ENCODE results near the gene MAPK7.

The MAPK7 gene

DNA sequence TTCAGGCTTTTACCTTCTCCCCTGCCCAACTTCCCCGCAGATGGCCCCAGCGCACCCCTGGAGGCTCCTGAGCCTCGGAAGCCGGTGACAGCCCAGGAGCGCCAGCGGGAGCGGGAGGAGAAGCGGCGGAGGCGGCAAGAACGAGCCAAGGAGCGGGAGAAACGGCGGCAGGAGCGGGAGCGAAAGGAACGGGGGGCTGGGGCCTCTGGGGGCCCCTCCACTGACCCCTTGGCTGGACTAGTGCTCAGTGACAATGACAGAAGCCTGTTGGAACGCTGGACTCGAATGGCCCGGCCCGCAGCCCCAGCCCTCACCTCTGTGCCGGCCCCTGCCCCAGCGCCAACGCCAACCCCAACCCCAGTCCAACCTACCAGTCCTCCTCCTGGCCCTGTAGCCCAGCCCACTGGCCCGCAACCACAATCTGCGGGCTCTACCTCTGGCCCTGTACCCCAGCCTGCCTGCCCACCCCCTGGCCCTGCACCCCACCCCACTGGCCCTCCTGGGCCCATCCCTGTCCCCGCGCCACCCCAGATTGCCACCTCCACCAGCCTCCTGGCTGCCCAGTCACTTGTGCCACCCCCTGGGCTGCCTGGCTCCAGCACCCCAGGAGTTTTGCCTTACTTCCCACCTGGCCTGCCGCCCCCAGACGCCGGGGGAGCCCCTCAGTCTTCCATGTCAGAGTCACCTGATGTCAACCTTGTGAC is 3.6 kb downstream of the MAPK7 start:
- peaks cover 50% of the 10 kb centered on the region for H3K36me3 Mint-ChIP-seq (ENCODE audit: low read depth)
- no peaks in the 10 kb centered on the region for H3K9me3 Mint-ChIP-seq
- H3K27me3 Mint-ChIP-seq (ENCODE audit: low read depth): no peaks in the 10 kb centered on the region
- TF ChIP-seq, protein P1, sequence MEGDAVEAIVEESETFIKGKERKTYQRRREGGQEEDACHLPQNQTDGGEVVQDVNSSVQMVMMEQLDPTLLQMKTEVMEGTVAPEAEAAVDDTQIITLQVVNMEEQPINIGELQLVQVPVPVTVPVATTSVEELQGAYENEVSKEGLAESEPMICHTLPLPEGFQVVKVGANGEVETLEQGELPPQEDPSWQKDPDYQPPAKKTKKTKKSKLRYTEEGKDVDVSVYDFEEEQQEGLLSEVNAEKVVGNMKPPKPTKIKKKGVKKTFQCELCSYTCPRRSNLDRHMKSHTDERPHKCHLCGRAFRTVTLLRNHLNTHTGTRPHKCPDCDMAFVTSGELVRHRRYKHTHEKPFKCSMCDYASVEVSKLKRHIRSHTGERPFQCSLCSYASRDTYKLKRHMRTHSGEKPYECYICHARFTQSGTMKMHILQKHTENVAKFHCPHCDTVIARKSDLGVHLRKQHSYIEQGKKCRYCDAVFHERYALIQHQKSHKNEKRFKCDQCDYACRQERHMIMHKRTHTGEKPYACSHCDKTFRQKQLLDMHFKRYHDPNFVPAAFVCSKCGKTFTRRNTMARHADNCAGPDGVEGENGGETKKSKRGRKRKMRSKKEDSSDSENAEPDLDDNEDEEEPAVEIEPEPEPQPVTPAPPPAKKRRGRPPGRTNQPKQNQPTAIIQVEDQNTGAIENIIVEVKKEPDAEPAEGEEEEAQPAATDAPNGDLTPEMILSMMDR (IDR thresholded peaks at IDR 0.05; ENCODE audit: unreplicated experiment in 3 of 3): no peak
- H3K4me3 Mint-ChIP-seq: peak overlapping the region; percentile 17 to 73 (median 60)
- H3K4me1 Mint-ChIP-seq: peaks cover 56% of the 10 kb centered on the region
- H3K27ac Mint-ChIP-seq: peak overlapping the region in 2 of 3 experiments; percentile 47 to 68

DNA sequence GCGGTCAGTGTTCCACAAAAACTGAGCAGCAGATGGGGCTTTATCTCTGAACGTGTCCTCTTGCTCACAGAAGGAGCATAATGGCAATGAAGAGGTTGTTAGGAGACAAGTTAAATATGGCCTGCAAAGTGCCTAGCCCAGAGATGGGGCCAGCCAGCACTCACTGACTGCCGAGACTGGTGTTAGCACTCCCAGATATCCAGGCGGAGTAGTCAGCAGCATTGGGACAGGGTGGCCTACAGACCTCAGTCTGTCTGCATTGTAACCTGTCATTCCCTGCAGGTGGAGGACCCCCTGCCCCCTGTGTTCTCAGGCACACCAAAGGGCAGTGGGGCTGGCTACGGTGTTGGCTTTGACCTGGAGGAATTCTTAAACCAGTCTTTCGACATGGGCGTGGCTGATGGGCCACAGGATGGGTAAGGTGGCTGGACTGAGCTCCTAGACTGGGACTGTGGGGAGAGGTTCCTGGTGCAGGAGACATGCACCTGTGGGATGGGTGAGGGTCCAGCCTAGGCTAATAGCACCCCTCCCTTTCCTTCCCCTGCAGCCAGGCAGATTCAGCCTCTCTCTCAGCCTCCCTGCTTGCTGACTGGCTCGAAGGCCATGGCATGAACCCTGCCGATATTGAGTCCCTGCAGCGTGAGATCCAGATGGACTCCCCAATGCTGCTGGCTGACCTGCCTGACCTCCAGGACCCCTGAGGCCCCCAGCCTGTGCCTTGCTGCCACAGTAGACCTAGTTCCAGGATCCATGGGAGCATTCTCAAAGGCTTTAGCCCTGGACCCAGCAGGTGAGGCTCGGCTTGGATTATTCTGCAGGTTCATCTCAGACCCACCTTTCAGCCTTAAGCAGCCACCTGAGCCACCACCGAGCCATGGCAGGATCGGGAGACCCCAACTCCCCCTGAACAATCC is 4.5 kb downstream of the MAPK7 start:
- H3K27ac Mint-ChIP-seq: peak overlapping the region in 2 of 3 experiments; percentile 47 to 68
- TF ChIP-seq, protein P1 (IDR thresholded peaks at IDR 0.05; ENCODE audit: unreplicated experiment in 3 of 3): no peak
- H3K4me3 Mint-ChIP-seq: peak overlapping the region; percentile 17 to 73 (median 60)
- no peaks in the 10 kb centered on the region for H3K9me3 Mint-ChIP-seq
- H3K27me3 Mint-ChIP-seq (ENCODE audit: low read depth): no peaks in the 10 kb centered on the region
- peaks cover 59% of the 10 kb centered on the region for H3K4me1 Mint-ChIP-seq
- H3K36me3 Mint-ChIP-seq (ENCODE audit: low read depth): peaks cover 50% of the 10 kb centered on the region

DNA sequence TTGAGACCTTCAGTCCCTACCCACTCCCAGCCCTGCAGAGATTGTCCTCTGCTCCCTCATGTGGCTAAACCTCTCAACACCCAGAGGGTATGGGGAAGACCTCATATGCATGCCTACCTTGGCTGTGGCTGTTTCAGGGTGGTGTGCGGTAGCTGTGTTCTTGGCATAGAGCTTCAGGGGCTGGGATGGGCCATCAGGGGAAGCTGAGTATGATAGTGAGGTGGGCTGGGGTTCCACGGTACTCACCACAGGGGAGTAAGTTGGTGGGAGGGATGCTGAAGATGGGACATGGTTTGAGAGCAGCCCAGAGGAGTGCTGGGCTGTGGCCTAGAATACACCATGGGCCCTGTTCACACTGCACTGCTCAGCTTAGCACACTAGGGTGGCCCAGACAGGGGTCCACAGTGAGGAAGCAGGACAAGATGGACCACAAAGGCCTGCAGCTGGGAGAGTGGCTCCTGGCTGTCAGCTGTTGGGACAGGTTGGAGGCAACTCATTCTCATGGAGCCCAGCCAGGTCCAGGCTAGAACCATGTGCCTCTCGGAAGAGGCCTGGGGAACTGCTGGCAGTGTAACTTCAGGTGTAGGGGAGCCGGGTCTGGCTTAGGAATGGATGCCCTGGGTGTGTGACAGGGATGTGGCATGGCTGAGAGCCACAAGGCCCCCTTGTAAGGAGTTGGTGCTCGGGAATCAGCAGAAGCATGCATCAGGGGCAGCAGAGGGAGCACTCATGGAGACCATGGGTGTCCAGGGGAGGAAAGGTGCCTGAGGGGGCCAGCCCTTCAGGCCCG is 5.6 kb downstream of the MAPK7 start:
- Mint-ChIP-seq H3K9me3 (no peaks in the 10 kb centered on the region), H3K27ac (peak overlapping the region; percentile 96 to 98 (median 97)), H3K36me3 (ENCODE audit: low read depth) (peaks cover 50% of the 10 kb centered on the region), H3K4me3 (peak overlapping the region; percentile 71 to 90 (median 86)), H3K4me1 (peaks cover 70% of the 10 kb centered on the region), H3K27me3 (ENCODE audit: low read depth) (no peaks in the 10 kb centered on the region)
- TF ChIP-seq, protein P1 (IDR thresholded peaks at IDR 0.05; ENCODE audit: unreplicated experiment in 3 of 3): no peak

DNA sequence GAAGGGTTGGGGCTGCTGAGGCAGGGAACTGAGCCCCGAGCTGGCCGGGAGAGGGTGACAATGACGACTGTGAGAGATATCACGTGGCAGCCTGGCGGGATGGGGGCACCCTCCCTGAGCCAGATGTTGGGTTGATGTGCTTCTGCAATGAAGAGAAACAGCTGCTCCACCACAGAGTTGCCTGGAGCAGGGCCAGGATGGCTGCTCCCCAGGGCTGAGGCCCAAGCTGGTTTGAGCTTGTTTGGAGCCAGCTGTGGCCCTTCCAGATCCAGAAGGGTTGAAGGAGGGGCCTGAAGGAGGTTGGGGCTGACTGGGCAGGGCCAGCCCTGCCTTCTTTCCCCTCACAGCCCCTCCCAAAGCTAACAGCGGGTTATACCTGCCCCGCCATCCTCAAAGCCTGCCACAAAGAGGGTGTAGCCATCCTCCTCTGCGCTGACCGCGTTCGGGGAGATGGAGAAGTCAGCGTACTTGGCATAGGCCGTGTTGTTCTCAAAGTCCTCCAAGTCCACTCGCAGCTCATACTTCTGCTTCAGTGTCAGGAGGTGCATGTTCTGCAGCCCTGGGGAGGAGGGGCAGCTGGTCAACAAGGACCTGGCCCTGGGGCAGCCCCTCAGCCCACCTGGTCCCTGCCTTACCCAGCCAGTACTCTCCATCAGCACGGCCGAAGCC is 6.6 kb downstream of the MAPK7 start:
- H3K9me3 Mint-ChIP-seq: no peaks in the 10 kb centered on the region
- no peaks in the 10 kb centered on the region for H3K27me3 Mint-ChIP-seq (ENCODE audit: low read depth)
- peaks cover 42% of the 10 kb centered on the region for H3K36me3 Mint-ChIP-seq (ENCODE audit: low read depth)
- H3K27ac Mint-ChIP-seq: peak overlapping the region; percentile 96 to 98 (median 97)
- peak overlapping the region; percentile 71 to 90 (median 86) for H3K4me3 Mint-ChIP-seq
- H3K4me1 Mint-ChIP-seq: peaks cover 70% of the 10 kb centered on the region
- TF ChIP-seq, protein P1 (IDR thresholded peaks at IDR 0.05; ENCODE audit: unreplicated experiment in 3 of 3): no peak

DNA sequence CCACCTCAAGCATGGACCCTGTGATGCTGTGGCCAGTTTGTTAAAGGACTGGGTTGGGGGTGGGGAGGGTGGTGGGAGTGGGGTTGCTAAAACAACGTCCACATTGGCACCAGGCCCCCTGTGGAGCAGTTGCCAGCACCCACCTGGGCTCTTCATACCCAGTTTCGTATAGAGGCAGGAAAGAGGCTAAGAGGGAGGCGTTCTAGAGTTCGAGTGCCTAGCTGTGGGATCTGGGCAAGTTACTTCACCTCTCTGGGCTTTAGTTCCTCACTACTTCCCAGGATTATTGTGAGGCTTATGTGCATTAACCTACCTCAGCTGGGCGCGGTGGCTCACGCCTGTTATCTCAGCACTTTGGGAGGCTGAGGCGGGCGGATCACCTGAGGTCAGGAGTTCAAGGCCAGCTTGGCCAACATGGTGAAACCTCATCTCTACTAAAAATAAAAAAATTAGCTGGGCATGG is 7.3 kb downstream of the MAPK7 start:
- H3K9me3 Mint-ChIP-seq: no peaks in the 10 kb centered on the region
- TF ChIP-seq, protein P1 (IDR thresholded peaks at IDR 0.05; ENCODE audit: unreplicated experiment in 3 of 3): no peak
- H3K36me3 Mint-ChIP-seq (ENCODE audit: low read depth): peaks cover 36% of the 10 kb centered on the region
- peak overlapping the region; percentile 71 to 90 (median 86) for H3K4me3 Mint-ChIP-seq
- H3K27me3 Mint-ChIP-seq (ENCODE audit: low read depth): no peaks in the 10 kb centered on the region
- H3K4me1 Mint-ChIP-seq: peaks cover 69% of the 10 kb centered on the region
- H3K27ac Mint-ChIP-seq: peak overlapping the region; percentile 96 to 98 (median 97)
